Ascending aorta (tissue), 2 donors: ENCODE data around the gene PLEKHO2. TPM values are rescaled to one million over a fixed set of nuclear protein-coding genes. Genes with fewer than 3 reads are reported as not detected.

ENCODE experiments used
- DNase-seq, 2 donors: peaks; one replicate each; pipeline ENCODE4 v3.0.0-alpha.2; 2019; ENCODE audit warnings: low spot score in 2 of 2
- H3K27ac ChIP-seq, 2 donors: fragments of 200-600 bp; sonication (generic); one replicate each; pipeline ENCODE4 v1.5.1; 2016 to 2017; ENCODE audit warnings: mild to moderate bottlenecking in 1 of 2
- H3K27me3 ChIP-seq: fragments of 200-600 bp; sonication (generic); one replicate; pipeline ENCODE4 v1.5.1; 2017
- H3K36me3 ChIP-seq, 2 donors: fragments of 200-600 bp; sonication (generic); one replicate each; pipeline ENCODE4 v1.5.1; 2016
- H3K4me1 ChIP-seq, 2 donors: fragments of 200-600 bp; sonication (generic); one replicate each; pipeline ENCODE4 v1.5.1; 2016 to 2017; ENCODE audit warnings: mild to moderate bottlenecking in 1 of 2
- H3K4me3 ChIP-seq, 2 donors: fragments of 200-600 bp; sonication (generic); one replicate each; pipeline ENCODE4 v1.5.1; 2016 to 2017; ENCODE audit warnings: mild to moderate bottlenecking in 1 of 2
- H3K9me3 ChIP-seq, 2 donors: fragments of 200-600 bp; sonication (generic); one replicate each; pipeline ENCODE4 v1.5.1; 2016
- intact Hi-C: fragments of 100-400 bp; cut with DNase I; formaldehyde crosslinking; loops from one replicate; pipeline ENCODE4 v1.15.1; 2023
- total RNA-seq: library from RNA; depleted of rRNA; stranded (reverse); fragments of >200 nt; gene quantifications from one replicate; pipeline ENCODE4 v1.1.0, GENCODE V29; 2016
- TF ChIP-seq, protein P1 (sequence below), 3 experiments: fragments of 200-600 bp in 2 of 3; fragments of 450-650 bp in 1 of 3; sonication (generic) in 2 of 3; IDR thresholded peaks; one replicate each; pipeline ENCODE4 v1.5.1; 2016 to 2019; ENCODE audit warnings: antibody characterized with exemption in 3 of 3, mild to moderate bottlenecking in 1 of 3, moderate library complexity in 1 of 3

The PLEKHO2 gene
- total RNA-seq, 1 donor from 2014 or later = 41.4 TPM

DNA sequence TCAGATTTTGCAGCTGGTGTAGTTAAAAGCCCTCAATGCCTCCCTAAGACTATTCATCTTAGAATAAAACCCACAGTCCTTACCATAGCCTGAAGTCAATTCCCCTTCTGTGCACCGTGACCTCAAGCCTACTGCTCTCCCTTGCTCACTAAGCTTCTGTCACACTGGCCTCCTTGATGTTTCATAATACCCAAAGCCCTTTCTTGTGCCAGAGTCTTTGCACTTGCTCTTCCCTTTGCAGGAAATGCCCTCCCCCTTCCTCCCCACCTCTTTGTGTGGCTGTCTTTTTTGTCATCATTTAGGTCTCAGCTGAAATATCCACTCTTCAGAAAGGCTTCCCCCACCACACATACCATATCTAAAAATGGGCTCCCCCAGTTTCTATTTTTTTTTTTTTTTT, 4.2 kb upstream of the PLEKHO2 start:
- peaks cover 0 to 13% of the 10 kb centered on the region in 2 donors for H3K4me1 ChIP-seq
- intact Hi-C loops = no loop called here
- TF ChIP-seq, protein P1, sequence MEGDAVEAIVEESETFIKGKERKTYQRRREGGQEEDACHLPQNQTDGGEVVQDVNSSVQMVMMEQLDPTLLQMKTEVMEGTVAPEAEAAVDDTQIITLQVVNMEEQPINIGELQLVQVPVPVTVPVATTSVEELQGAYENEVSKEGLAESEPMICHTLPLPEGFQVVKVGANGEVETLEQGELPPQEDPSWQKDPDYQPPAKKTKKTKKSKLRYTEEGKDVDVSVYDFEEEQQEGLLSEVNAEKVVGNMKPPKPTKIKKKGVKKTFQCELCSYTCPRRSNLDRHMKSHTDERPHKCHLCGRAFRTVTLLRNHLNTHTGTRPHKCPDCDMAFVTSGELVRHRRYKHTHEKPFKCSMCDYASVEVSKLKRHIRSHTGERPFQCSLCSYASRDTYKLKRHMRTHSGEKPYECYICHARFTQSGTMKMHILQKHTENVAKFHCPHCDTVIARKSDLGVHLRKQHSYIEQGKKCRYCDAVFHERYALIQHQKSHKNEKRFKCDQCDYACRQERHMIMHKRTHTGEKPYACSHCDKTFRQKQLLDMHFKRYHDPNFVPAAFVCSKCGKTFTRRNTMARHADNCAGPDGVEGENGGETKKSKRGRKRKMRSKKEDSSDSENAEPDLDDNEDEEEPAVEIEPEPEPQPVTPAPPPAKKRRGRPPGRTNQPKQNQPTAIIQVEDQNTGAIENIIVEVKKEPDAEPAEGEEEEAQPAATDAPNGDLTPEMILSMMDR (IDR thresholded peaks at IDR 0.05) = no peak
- H3K36me3 ChIP-seq = no peaks in the 10 kb centered on the region
- no peak overlapping the region for H3K27ac ChIP-seq
- DNase-seq = no peak
- no peaks in the 10 kb centered on the region for H3K9me3 ChIP-seq
- no peak overlapping the region for H3K4me3 ChIP-seq
- no peaks in the 10 kb centered on the region for H3K27me3 ChIP-seq

DNA sequence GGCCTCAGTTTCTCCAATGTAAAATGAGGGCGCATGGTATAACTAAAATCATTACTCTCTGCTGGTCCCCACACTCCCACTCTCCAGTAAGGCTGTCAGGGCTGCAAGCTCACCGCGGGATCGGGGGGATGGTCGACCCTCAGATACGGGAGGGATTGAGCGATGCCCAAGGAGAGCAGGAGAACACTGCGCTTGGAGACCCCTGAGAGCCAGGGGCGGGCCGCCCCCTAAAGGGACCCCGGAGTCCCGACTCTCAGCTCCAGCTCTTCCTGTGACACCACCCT, 713 bp upstream of the PLEKHO2 start:
- peak overlapping the region; percentile 92 to 98 for H3K27ac ChIP-seq
- DNase-seq = no peak
- H3K4me1 ChIP-seq = peaks cover 18 to 36% of the 10 kb centered on the region in 2 donors
- H3K27me3 ChIP-seq = no peaks in the 10 kb centered on the region
- TF ChIP-seq, protein P1 (IDR thresholded peaks at IDR 0.05) = no peak
- H3K9me3 ChIP-seq = no peaks in the 10 kb centered on the region
- intact Hi-C loops = loop anchor here (1.0 to 10.0 kb wide), 7 partner anchors 16 to 1339 kb away; partner anchors contain the start of genes ANKDD1A, PARP16, PIF1 and USP3
- peak overlapping the region; percentile 88 to 92 for H3K4me3 ChIP-seq
- H3K36me3 ChIP-seq = no peaks in the 10 kb centered on the region

DNA sequence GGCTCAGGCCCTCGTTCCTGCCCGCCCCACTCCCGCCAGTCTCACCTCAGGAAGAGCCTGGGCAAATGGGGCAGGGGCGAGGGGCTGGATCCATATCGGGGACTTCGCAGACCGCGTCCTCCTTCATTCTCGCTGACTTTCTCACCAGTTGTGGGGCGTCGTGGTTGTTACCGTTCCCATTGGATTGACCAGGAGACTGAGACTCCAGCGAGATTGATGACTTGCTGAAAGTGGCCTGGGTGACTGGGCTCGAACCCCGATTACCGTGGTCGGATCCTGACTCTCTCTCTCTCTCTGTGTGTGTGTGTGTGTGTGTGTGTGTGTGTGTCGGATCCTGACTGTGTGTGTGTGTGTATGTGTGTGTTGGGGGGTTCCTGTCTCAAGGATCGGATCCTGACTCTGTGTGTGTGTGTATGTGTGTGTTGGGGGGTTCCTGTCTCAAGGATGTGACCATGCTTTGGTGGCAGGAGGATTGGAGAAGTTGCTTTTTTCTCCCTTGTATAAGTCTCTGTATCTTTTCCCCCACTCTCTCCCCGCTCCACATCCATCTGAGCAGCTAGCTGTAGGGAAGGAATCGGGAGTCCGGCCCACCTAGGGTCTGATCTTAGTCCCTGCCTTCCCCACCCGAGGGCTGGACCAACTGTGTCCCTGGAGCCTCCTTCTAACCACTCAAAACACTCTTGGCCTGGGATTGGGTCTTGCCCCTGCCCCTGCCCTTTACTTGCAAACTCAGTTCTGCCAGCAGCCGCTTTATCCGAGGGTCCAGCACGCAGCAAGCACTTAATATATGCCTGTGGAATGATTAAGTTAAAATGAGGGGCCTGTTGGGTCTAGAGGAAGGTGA, 603 bp downstream of the PLEKHO2 start:
- Histone ChIP-seq H3K27ac (peak overlapping the region; percentile 92 to 98), H3K9me3 (no peaks in the 10 kb centered on the region), H3K36me3 (no peaks in the 10 kb centered on the region), H3K4me3 (peak overlapping the region; percentile 88 to 92), H3K4me1 (peaks cover 18 to 34% of the 10 kb centered on the region in 2 donors), H3K27me3 (no peaks in the 10 kb centered on the region)
- intact Hi-C loops = loop anchor here (5.0 to 10.0 kb wide), 4 partner anchors 50 to 1340 kb away; partner anchors contain the start of genes ANKDD1A, PARP16 and USP3
- TF ChIP-seq, protein P1 (IDR thresholded peaks at IDR 0.05) = no peak
- peak in 1 of 2 donors; percentile 78 for DNase-seq

DNA sequence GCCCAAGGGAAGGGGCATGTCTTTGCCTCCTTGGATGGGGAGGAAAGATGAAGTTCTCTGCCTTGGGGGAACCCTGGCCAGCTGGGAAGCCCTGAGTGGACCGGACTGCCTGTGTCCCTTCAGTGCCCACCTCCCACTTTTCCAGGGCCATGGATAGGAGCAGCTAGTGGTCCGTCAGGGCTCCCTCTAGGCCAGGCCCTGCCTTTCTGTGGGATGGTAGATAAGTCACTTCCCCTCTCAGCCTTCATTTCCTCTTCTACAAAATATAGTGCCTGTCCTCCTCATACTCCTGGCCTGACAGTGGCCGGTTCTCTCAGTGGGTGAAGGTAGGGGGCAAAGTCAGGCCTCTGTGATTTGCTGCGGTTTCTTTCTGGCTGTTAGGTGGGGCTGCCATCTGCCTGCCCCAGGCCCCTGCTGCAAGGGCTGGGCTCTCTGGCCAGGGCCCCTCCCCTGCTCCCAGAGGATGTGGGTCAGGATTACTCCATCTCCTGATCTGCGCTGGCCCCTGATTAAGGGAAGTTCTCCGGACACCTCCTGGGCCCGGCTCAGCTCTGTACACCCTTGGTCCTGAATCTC, 1.4 kb downstream of the PLEKHO2 start:
- Histone ChIP-seq H3K36me3 (peaks cover 0 to 6% of the 10 kb centered on the region in 2 donors), H3K4me3 (peak overlapping the region; percentile 88 to 92), H3K4me1 (peaks cover 18 to 39% of the 10 kb centered on the region in 2 donors), H3K27ac (peak overlapping the region; percentile 92 to 98), H3K9me3 (no peaks in the 10 kb centered on the region), H3K27me3 (no peaks in the 10 kb centered on the region)
- intact Hi-C loops = loop anchor here (5.0 to 10.0 kb wide), 4 partner anchors 49 to 1341 kb away; partner anchors contain the start of genes ANKDD1A, PARP16 and USP3
- peak in 1 of 2 donors; percentile 83 for DNase-seq
- TF ChIP-seq, protein P1 (IDR thresholded peaks at IDR 0.05) = no peak

DNA sequence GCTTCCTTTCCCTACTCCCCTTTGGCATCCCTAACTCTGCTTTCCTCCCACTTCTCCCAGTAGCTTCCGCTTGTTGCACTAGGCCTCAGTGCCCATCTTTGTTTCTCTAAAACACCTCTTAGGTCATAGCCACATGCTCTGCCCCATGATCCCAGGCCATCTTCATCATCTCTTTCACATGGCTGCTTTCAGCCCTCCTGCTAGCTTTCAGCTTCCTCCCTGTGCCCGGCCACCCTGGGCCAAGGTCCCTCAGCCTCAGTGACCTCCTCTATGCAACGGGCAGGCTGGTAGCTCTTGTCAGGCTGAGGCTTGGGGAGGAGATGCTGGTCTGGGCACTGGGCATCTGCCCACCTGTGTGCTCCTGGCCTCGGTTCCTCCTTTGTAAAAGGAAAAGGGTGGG, 2.3 kb downstream of the PLEKHO2 start:
- intact Hi-C loops = loop anchor here (5.0 to 10.0 kb wide), 4 partner anchors 48 to 1342 kb away; partner anchors contain the start of genes ANKDD1A, PARP16 and USP3
- Histone ChIP-seq H3K4me3 (peak overlapping the region; percentile 88 to 92), H3K36me3 (peaks cover 0 to 14% of the 10 kb centered on the region in 2 donors), H3K9me3 (no peaks in the 10 kb centered on the region), H3K27me3 (no peaks in the 10 kb centered on the region), H3K4me1 (peaks cover 18 to 40% of the 10 kb centered on the region in 2 donors), H3K27ac (peak overlapping the region; percentile 92 to 98)
- TF ChIP-seq, protein P1 (IDR thresholded peaks at IDR 0.05) = no peak
- no peak for DNase-seq
